K562 (cell line): ENCODE data around the gene CACYBP.

Source experiments
- CREB1 ChIP-seq, 2 experiments: sonication (generic) in 1 of 2; formaldehyde crosslinking in 1 of 2; IDR thresholded peaks; 2 replicates each; pipeline versions ENCODE4 v1.6.1 to v1.8.0; 2012 to 2022; ENCODE audit warnings: inconsistent platforms in 1 of 2, mild to moderate bottlenecking in 1 of 2, missing genetic modification reagents in 1 of 2, moderate library complexity in 1 of 2
- EZH2 ChIP-seq: IDR thresholded peaks from 2 replicates; pipeline ENCODE4 v1.6.1; 2012; ENCODE audit warnings: low read depth, mild to moderate bottlenecking, inconsistent platforms, low read length, borderline replicate concordance
- LCOR ChIP-seq: sonication (generic); formaldehyde crosslinking; IDR thresholded peaks from 2 replicates; pipeline ENCODE4 v1.8.0; 2022; ENCODE audit warnings: mild to moderate bottlenecking, missing genetic modification reagents
- MAFF ChIP-seq: IDR thresholded peaks from 2 replicates; pipeline ENCODE4 v1.6.1; 2012; ENCODE audit warnings: low read length, improper control_type of control experiment
- RCOR1 ChIP-seq, 2 experiments: IDR thresholded peaks; 2 replicates each; pipeline ENCODE4 v1.6.1; 2012; ENCODE audit warnings: low read depth in 2 of 2, low read length in 2 of 2, borderline replicate concordance in 1 of 2, improper control_type of control experiment in 1 of 2
- SAP30 ChIP-seq: fragments of 200-600 bp; sonication (generic); IDR thresholded peaks from 2 replicates; pipeline ENCODE4 v1.6.1; 2012; ENCODE audit warnings: borderline replicate concordance, low read depth, mild to moderate bottlenecking, moderate library complexity, low read length, control low read depth, inconsistent platforms; ENCODE audit not compliant: insufficient read depth, poor library complexity, severe bottlenecking
- ZNF174 ChIP-seq: fragments of 250-450 bp; sonication (Bioruptor Pico); IDR thresholded peaks from 2 replicates; pipeline ENCODE4 v1.4.0; 2020; ENCODE audit warnings: mild to moderate bottlenecking
- TF ChIP-seq, protein P1 (sequence below), 2 experiments: IDR thresholded peaks in 1 of 2; conservative IDR thresholded peaks in 1 of 2; 2 replicates each; pipeline ENCODE4 v1.6.1; 2016; ENCODE audit warnings: low read depth in 2 of 2, mild to moderate bottlenecking in 1 of 2, missing compliant biosample characterization in 1 of 2, missing genetic modification characterization in 1 of 2, moderate library complexity in 1 of 2
- TF ChIP-seq, protein P2 (sequence below): sonication (generic); formaldehyde crosslinking; IDR thresholded peaks from 2 replicates; pipeline ENCODE4 v1.8.1; 2023; ENCODE audit warnings: mild to moderate bottlenecking, missing genetic modification reagents, moderate library complexity
- TF ChIP-seq, protein P3 (sequence below): sonication (generic); formaldehyde crosslinking; IDR thresholded peaks from 2 replicates; pipeline ENCODE4 v1.8.1; 2023; ENCODE audit warnings: mild to moderate bottlenecking, missing genetic modification reagents

DNA sequence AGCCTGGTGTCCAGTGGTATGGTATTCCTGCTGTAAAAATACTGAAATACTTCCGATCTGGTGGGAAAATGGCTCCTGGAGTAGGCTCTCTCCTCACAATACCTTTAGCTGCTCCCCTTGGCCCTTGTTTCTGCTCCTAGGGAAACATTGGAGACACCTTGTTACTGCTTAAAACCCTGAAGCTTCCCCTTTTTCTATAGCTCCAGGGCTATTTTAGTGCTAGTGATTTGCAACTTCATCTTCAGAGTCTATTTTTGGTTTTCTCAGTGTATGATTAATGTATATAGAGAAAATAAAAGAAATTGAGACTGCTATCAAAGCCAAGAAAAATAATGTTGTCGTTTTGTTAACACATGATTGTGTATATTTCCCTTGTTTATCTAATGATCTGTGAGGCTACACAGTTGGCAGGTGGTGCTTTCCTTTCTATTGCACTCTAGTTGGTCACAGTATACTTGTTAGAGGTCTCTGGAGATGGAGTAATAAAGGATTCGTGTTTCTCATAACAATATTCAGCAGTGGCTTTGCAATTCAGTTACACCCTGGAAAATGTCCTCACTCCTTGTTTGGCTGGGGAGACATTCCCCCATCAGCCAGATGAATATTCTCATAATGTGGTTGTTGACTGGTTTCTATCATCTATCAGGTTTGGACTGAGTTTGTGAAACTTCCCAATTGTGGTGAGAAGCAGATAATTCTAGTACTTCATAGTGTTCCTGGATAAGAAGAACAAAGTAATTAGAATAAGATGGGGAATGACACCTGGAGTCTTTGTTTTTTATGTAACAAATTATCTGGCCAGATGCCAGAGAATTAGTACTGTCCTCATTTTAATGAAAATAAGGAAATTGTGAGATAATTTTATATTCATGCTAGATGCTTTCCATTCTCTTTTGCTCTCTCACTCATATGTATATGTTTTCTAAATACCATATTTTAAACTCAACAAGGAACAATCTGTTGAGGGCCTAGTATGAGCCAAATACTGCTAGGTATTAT lies 44.8 kb upstream of the CACYBP start:
- TF ChIP-seq, protein P1, sequence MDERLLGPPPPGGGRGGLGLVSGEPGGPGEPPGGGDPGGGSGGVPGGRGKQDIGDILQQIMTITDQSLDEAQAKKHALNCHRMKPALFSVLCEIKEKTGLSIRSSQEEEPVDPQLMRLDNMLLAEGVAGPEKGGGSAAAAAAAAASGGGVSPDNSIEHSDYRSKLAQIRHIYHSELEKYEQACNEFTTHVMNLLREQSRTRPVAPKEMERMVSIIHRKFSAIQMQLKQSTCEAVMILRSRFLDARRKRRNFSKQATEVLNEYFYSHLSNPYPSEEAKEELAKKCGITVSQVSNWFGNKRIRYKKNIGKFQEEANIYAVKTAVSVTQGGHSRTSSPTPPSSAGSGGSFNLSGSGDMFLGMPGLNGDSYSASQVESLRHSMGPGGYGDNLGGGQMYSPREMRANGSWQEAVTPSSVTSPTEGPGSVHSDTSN (CRISPR knock-in tag; IDR thresholded peaks at IDR 0.05; ENCODE audit: low read depth), result no peak
- TF ChIP-seq, protein P1 (tag; conservative IDR thresholded peaks at IDR 0.05; ENCODE audit: low read depth), result no peak
- TF ChIP-seq SAP30 (no peak), RCOR1 (IDR thresholded peaks at IDR 0.05; ENCODE audit: borderline replicate concordance in 1 of 2, low read depth in 2 of 2, low read length in 2 of 2) (no peak), MAFF (no peak), ZNF174 (no peak), EZH2 (no peak), CREB1 (IDR thresholded peaks at IDR 0.05) (no peak), CREB1 (CRISPR knock-in tag; IDR thresholded peaks at IDR 0.05) (no peak), LCOR (CRISPR knock-in tag) (no peak)
- TF ChIP-seq, protein P2, sequence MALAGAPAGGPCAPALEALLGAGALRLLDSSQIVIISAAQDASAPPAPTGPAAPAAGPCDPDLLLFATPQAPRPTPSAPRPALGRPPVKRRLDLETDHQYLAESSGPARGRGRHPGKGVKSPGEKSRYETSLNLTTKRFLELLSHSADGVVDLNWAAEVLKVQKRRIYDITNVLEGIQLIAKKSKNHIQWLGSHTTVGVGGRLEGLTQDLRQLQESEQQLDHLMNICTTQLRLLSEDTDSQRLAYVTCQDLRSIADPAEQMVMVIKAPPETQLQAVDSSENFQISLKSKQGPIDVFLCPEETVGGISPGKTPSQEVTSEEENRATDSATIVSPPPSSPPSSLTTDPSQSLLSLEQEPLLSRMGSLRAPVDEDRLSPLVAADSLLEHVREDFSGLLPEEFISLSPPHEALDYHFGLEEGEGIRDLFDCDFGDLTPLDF (CRISPR knock-in tag), result no peak
- TF ChIP-seq, protein P3, sequence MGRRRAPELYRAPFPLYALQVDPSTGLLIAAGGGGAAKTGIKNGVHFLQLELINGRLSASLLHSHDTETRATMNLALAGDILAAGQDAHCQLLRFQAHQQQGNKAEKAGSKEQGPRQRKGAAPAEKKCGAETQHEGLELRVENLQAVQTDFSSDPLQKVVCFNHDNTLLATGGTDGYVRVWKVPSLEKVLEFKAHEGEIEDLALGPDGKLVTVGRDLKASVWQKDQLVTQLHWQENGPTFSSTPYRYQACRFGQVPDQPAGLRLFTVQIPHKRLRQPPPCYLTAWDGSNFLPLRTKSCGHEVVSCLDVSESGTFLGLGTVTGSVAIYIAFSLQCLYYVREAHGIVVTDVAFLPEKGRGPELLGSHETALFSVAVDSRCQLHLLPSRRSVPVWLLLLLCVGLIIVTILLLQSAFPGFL (CRISPR knock-in tag), result no peak
